Left ventricle myocardium inferior (tissue), 1 donor: ENCODE results near the gene NMT1. TPM values are rescaled to one million over a fixed set of nuclear protein-coding genes. Genes with fewer than 3 reads are reported as not detected.
A peak's percentile ranks its signal among the peaks of the same experiment; 100 is the strongest.

ENCODE experiments used
- DNase-seq: peaks from one replicate; pipeline ENCODE4 v3.0.0-alpha.2; 2020
- H3K27ac ChIP-seq: fragments of 200-600 bp; replicated peaks from 2 replicates; pipeline ENCODE4 v1.8.0; 2021
- H3K27me3 ChIP-seq: fragments of 200-600 bp; 2 replicates; pipeline ENCODE4 v1.8.0; 2021; ENCODE audit warnings: low read depth
- H3K36me3 ChIP-seq: fragments of 200-600 bp; 2 replicates; pipeline ENCODE4 v1.8.0; 2021
- H3K4me1 ChIP-seq: fragments of 200-600 bp; 2 replicates; pipeline ENCODE4 v1.8.0; 2021
- H3K4me3 ChIP-seq: fragments of 200-600 bp; 2 replicates; pipeline ENCODE4 v1.8.0; 2021; ENCODE audit warnings: mild to moderate bottlenecking, moderate library complexity
- H3K9me3 ChIP-seq: fragments of 200-600 bp; replicated peaks from 2 replicates; pipeline ENCODE4 v1.8.0; 2021
- intact Hi-C: fragments of 100-400 bp; cut with micrococcal nuclease; formaldehyde crosslinking; loops from one replicate; pipeline ENCODE4 v1.11.0; 2022
- long read RNA-seq: library from polyadenylated mRNA; unstranded; transcript quantifications from one replicate; pipeline ENCODE4 v2.0.0, GENCODE V29; 2021
- total RNA-seq: library from RNA; stranded (reverse); fragmentation: NEBNext Ultra II Directional; extraction: Animal tissue kit (Norgen Biotek cat#: 25700); gene quantifications from one replicate; pipeline ENCODE4 v1.2.1, GENCODE V29; 2021
- TF ChIP-seq, protein P1 (sequence below): fragments of 200-600 bp; IDR thresholded peaks from 2 replicates; pipeline ENCODE4 v1.8.0; 2021; ENCODE audit warnings: antibody characterized with exemption, mild to moderate bottlenecking, borderline replicate concordance
- donor health status: DM: no; HTN: yes; CAD: no; lungs with severe emphysema.

Gene NMT1
- 86.0 TPM for total RNA-seq
- long read RNA-seq, full-length matches to known transcripts, result 28 of 71 reads
- long read RNA-seq, partial matches to known transcripts, result 16 of 71 reads
- long read RNA-seq, other reads (novel, unspliced or antisense), result 27 of 71 reads

DNA sequence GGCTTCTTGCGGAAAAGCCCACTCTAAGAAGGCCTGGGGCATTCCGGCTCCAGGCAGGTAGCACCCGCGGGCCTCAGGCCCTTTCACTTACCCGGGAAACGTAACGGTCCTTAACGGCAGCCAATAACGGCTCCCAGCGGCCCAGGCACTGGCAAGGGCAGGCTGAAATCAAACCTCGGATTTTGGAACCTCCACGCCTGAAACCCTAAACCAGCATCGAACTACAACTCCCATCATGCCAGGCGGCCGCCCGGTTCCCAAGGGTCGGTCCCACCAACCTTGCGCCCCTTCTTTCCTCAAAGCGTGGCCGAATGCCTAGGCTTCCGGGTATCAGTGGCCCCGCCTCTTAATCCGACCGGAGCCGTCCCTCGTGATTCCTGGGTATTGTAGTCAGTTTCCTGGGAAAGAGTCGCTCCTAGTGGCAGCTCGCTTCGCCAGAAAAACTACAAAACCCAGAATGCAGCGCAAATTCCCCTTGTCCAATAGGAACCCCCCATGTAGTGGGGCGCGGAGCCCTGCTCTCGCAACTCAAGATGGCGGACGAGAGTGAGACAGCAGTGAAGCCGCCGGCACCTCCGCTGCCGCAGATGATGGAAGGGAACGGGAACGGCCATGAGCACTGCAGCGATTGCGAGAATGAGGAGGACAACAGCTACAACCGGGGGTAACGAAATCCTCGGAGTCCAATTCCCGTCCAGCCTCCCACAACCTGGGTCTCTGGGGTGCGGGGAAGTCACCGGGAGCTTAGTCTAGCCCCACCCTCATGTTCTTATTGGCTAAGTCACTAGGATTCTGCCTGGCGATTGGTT is at the start of gene NMT1:
Gene NMT1 (plus strand): TSS at position 521 of the 809 bp plus-strand sequence. CDS start 13 bp downstream, at position 534.
- peaks cover 67% of the 10 kb centered on the region for H3K4me1 ChIP-seq
- peak; percentile 97 for DNase-seq

DNA sequence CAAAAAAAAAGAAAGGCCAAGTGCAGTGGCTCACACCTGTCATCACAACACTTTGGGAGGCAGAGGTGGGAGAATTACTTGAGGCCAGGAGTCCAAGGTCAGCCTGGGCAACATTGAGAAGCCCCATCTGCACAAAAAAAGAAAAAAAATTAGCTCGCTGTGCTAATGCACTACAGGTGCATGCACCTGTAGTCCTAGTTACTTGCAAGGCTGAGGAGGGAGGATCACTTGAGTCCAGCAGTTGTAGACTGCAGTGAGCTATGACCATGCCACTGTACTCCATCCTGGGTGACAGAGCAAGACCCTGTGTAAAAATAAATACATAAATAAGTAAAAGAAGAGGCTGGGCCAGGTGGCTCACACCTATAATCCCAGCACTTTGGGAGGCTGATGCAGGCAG is 49.4 kb upstream of the NMT1 start:
- Histone ChIP-seq H3K27ac (no peak overlapping the region), H3K9me3 (no peaks in the 10 kb centered on the region), H3K36me3 (no peaks in the 10 kb centered on the region), H3K4me3 (no peak overlapping the region), H3K4me1 (peaks cover 10% of the 10 kb centered on the region), H3K27me3 (no peaks in the 10 kb centered on the region)
- TF ChIP-seq, protein P1, sequence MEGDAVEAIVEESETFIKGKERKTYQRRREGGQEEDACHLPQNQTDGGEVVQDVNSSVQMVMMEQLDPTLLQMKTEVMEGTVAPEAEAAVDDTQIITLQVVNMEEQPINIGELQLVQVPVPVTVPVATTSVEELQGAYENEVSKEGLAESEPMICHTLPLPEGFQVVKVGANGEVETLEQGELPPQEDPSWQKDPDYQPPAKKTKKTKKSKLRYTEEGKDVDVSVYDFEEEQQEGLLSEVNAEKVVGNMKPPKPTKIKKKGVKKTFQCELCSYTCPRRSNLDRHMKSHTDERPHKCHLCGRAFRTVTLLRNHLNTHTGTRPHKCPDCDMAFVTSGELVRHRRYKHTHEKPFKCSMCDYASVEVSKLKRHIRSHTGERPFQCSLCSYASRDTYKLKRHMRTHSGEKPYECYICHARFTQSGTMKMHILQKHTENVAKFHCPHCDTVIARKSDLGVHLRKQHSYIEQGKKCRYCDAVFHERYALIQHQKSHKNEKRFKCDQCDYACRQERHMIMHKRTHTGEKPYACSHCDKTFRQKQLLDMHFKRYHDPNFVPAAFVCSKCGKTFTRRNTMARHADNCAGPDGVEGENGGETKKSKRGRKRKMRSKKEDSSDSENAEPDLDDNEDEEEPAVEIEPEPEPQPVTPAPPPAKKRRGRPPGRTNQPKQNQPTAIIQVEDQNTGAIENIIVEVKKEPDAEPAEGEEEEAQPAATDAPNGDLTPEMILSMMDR, result no peak
- no peak for DNase-seq
- intact Hi-C loops, result loop anchor here (10.0 kb wide), 1 partner anchor 237 kb away; no protein-coding TSS in a partner anchor

More for the DNA sequence above, at the start of gene NMT1:
- Histone ChIP-seq H3K9me3 (no peaks in the 10 kb centered on the region), H3K4me3 (peak within 1 kb of the TSS; percentile 81), H3K36me3 (no peaks in the 10 kb centered on the region), H3K27ac (peak within 1 kb of the TSS; percentile 94), H3K27me3 (no peaks in the 10 kb centered on the region)
- intact Hi-C loops, result no loop called here
- TF ChIP-seq, protein P1, result peak; percentile 24

DNA sequence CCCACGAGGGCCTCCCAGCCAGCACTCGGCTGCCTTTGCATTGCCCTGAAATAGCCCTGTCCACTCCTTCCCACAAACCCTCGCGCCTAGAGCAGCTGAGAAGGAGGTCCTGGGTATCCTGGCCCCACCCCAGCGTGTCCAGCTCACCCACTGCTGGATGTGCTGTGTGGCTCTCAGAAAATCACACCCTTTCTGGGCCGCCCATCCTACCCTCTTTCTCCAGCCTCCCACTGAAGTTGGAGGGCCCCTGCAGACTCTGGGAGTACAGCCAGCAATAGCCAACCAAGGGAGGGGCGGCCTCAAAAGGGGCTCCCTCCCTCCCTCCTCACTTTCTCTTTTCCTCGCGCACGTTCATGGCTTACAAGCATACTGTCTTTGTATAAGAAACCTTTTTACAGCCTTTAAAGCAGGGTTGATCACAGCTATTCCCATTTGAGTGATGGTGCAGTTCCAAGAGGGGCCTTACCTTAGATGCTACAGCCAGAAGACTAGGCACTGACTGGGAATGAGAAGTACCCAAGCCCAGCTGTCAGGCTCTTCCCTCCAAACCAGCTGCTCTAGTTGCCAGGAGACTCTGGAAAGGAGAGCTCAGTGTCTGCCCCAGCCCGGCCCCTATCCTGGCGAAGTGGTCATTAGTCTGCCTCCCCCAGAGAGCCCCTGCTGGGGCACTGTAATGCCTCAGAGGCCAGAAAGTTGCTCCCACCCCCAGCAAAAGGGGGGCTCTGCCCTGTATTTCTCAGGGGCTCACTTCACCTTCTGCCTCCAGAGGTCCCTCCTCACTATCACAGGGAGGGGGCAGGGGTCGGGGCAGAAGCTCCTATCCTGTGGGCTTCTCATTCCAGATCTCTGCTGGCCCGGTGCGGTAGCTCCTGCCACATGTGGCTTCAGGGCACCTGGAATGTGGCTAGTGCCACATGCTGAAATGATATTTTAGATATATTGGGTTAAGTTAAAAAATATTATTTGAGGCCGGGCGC is 47.8 kb upstream of the NMT1 start:
- intact Hi-C loops, result loop anchor here (10.0 kb wide), 1 partner anchor 239 kb away; no protein-coding TSS in a partner anchor
- TF ChIP-seq, protein P1, result no peak
- peaks cover 9% of the 10 kb centered on the region for H3K27me3 ChIP-seq
- H3K36me3 ChIP-seq, result no peaks in the 10 kb centered on the region
- no peak overlapping the region for H3K4me3 ChIP-seq
- H3K9me3 ChIP-seq, result no peaks in the 10 kb centered on the region
- H3K4me1 ChIP-seq, result peaks cover 17% of the 10 kb centered on the region
- peak overlapping the region; percentile 38 for H3K27ac ChIP-seq
- DNase-seq, result peak; percentile 44

DNA sequence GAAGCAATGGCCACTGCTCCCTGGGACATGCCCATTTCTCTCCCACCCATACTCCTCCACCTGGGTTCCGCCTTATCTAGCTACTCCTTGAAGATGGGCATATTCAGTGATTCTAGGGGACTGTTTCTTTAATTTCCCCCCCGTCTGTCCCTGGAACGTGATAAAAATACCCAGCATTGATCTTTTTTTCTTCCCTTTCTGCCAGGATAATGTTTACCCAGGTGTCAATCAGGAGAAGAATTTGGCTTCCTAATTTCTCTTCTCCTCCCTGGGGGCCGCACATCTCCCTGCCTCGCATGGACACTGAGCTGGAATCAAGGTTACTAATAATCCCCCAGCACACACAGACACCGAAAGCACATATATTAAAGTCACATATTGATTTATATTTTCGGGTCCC is 44.9 kb upstream of the NMT1 start:
- Histone ChIP-seq H3K27ac (no peak overlapping the region), H3K27me3 (peaks cover 9% of the 10 kb centered on the region), H3K4me1 (peaks cover 45% of the 10 kb centered on the region), H3K9me3 (no peaks in the 10 kb centered on the region), H3K4me3 (no peak overlapping the region), H3K36me3 (no peaks in the 10 kb centered on the region)
- TF ChIP-seq, protein P1, result no peak
- no peak for DNase-seq
- intact Hi-C loops, result loop anchor here (10.0 kb wide), 1 partner anchor 241 kb away; no protein-coding TSS in a partner anchor

DNA sequence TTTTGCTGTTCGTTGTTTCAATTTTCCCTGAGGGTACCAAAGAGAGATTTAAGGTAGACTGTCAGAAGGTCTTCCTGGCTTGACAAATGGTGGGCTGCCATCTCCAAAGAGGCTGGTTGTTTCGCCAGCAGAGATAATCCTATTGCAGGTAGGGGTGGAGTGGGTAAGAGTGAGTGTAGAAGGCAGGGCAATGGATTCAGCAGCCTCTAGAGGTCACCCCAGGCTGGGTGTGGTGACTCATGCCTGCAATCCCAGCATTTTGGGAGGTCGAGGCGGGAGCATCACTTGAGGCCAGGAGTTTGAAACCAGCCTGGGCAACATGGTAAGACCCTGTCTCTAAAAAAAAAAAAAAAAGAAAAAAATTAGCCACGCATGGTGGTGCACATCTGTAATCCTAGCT is 44.3 kb upstream of the NMT1 start:
- Histone ChIP-seq H3K9me3 (no peaks in the 10 kb centered on the region), H3K36me3 (no peaks in the 10 kb centered on the region), H3K4me3 (no peak overlapping the region), H3K27ac (no peak overlapping the region), H3K27me3 (peaks cover 9% of the 10 kb centered on the region), H3K4me1 (peaks cover 51% of the 10 kb centered on the region)
- no peak for DNase-seq
- intact Hi-C loops, result loop anchor here (10.0 kb wide), 1 partner anchor 242 kb away; no protein-coding TSS in a partner anchor
- TF ChIP-seq, protein P1, result no peak
